HG02610 (cell line): ENCODE data around the gene UTF1.

Experiments
- ATAC-seq: cut with Tn5 transposase; IDR thresholded peaks from one replicate; pipeline ENCODE4 v1.9.1; 2021; ENCODE audit warnings: mild to moderate bottlenecking, moderate library complexity; ENCODE audit not compliant: unreplicated experiment

The UTF1 gene

GRCh38 chr10:133230044-133230361 is at the start of gene UTF1:
Gene UTF1, plus strand, starts transcription at chr10:133230217. Its CDS starts 72 bp downstream, at chr10:133230289.
- ATAC-seq: no peak

- no peak for ATAC-seq
Measured at GRCh38 chr10:133180965-133181639, 48.9 kb upstream of the UTF1 start.

- no peak for ATAC-seq
Measured at GRCh38 chr10:133182190-133182589, 47.8 kb upstream of the UTF1 start.

- ATAC-seq: no peak
Measured at GRCh38 chr10:133182791-133183645, 47.0 kb upstream of the UTF1 start.

- no peak for ATAC-seq
Measured at GRCh38 chr10:133183646-133184378, 46.2 kb upstream of the UTF1 start.

GRCh38 chr10:133184591-133185244 is 45.3 kb upstream of the UTF1 start:
- no peak for ATAC-seq

GRCh38 chr10:133185421-133185820 is 44.6 kb upstream of the UTF1 start:
- ATAC-seq: no peak

- ATAC-seq: no peak
Measured at GRCh38 chr10:133185916-133186315, 44.1 kb upstream of the UTF1 start.

GRCh38 chr10:133186416-133187090 is 43.5 kb upstream of the UTF1 start:
- no peak for ATAC-seq

GRCh38 chr10:133187091-133187905 is 42.7 kb upstream of the UTF1 start:
- no peak for ATAC-seq

GRCh38 chr10:133187906-133188681 is 41.9 kb upstream of the UTF1 start:
- ATAC-seq: no peak

- no peak for ATAC-seq
Measured at GRCh38 chr10:133189256-133189655, 40.8 kb upstream of the UTF1 start.

GRCh38 chr10:133189726-133190125 is 40.3 kb upstream of the UTF1 start:
- no peak for ATAC-seq

GRCh38 chr10:133190225-133190624 is 39.8 kb upstream of the UTF1 start:
- ATAC-seq: no peak

GRCh38 chr10:133191651-133192050 is 38.4 kb upstream of the UTF1 start:
- no peak for ATAC-seq

- no peak for ATAC-seq
Measured at GRCh38 chr10:133194151-133194550, 35.9 kb upstream of the UTF1 start.

- ATAC-seq: no peak
Measured at GRCh38 chr10:133195096-133195495, 34.9 kb upstream of the UTF1 start.

- ATAC-seq: no peak
Measured at GRCh38 chr10:133195611-133196010, 34.4 kb upstream of the UTF1 start.
